AG04450 (cell line): ENCODE results near the gene VPS41. TPM values are rescaled to one million over a fixed set of nuclear protein-coding genes. Genes with fewer than 3 reads are reported as not detected.

Experiments used
- CTCF ChIA-PET: fragments of 300-600, 350-600 bp; formaldehyde crosslinking; extraction: SDS; loops from one replicate; lab custom pipeline; 2022; ENCODE audit warnings: antibody characterized with exemption, inconsistent platforms; lab: Charles Lee
- POLR2A ChIA-PET: fragments of 350-600 bp; formaldehyde crosslinking; extraction: SDS; loops from one replicate; lab custom pipeline; 2021; ENCODE audit warnings: antibody characterized with exemption, inconsistent platforms; lab: Yijun Ruan, JAX
- DNase-seq: peaks from one replicate; pipeline ENCODE4 v3.0.0-alpha.2; 2011; ENCODE audit warnings: low read depth, low spot score
- H3K27ac ChIP-seq: one replicate; pipeline ENCODE4 v1.5.1; 2012; ENCODE audit warnings: low read depth, low read length, control low read depth
- H3K27me3 ChIP-seq: one replicate; pipeline ENCODE4 v1.6.0; 2012; ENCODE audit warnings: low read length; ENCODE audit not compliant: control insufficient read depth, insufficient read depth
- H3K4me3 ChIP-seq: 2 replicates; pipeline ENCODE4 v1.5.1; 2011; ENCODE audit warnings: mild to moderate bottlenecking, low read depth, low read length, control low read depth
- H3K9me3 ChIP-seq: 2 replicates; pipeline ENCODE4 v1.5.1; 2012; ENCODE audit warnings: low read length; ENCODE audit not compliant: control insufficient read depth, insufficient read depth
- CTCF ChIP-seq: IDR thresholded peaks from 2 replicates; pipeline ENCODE4 v1.5.1; 2011; ENCODE audit warnings: low read depth, low read length, control low read depth, inconsistent platforms
- polyA plus RNA-seq: library from polyadenylated mRNA; depleted of rRNA; stranded (reverse); fragments of >200 nt; gene quantifications from 2 replicates; pipeline ENCODE4 v1.2.3, GENCODE V29; 2011

Gene VPS41
- polyA plus RNA-seq, 1 experiment, result 67.1 TPM

- Histone ChIP-seq H3K9me3 (no peaks in the 10 kb centered on the region), H3K27me3 (no peaks in the 10 kb centered on the region), H3K4me3 (no peak overlapping the region), H3K27ac (no peak overlapping the region)
- ChIA-PET CTCF (no interaction called here), POLR2A (no interaction called here)
- no peak for TF ChIP-seq CTCF
- DNase-seq, result no peak
Observed at GRCh38 chr7:38731215-38731614, 177.8 kb downstream of the VPS41 start.

- ChIA-PET POLR2A (no interaction called here), CTCF (no interaction called here)
- H3K9me3 ChIP-seq, result no peaks in the 10 kb centered on the region
- no peaks in the 10 kb centered on the region for H3K27me3 ChIP-seq
- no peak for TF ChIP-seq CTCF
- DNase-seq, result no peak
- H3K4me3 ChIP-seq, result no peak overlapping the region
- H3K27ac ChIP-seq, result no peak overlapping the region
Observed at GRCh38 chr7:38728145-38728544, 180.8 kb downstream of the VPS41 start.

- Histone ChIP-seq H3K9me3 (no peaks in the 10 kb centered on the region), H3K27me3 (no peaks in the 10 kb centered on the region), H3K27ac (no peak overlapping the region), H3K4me3 (no peak overlapping the region)
- no peak for TF ChIP-seq CTCF
- no peak for DNase-seq
- CTCF ChIA-PET, result no interaction called here
- POLR2A ChIA-PET, result no interaction called here
Observed at GRCh38 chr7:38727184-38727940, 181.6 kb downstream of the VPS41 start.

- Histone ChIP-seq H3K9me3 (no peaks in the 10 kb centered on the region), H3K27me3 (no peaks in the 10 kb centered on the region), H3K27ac (no peak overlapping the region), H3K4me3 (no peak overlapping the region)
- ChIA-PET POLR2A (no interaction called here), CTCF (interaction anchor here (0.7 kb wide), 1 partner anchor 24 kb away, joined by 3 read pairs; no protein-coding TSS in a partner anchor)
- TF ChIP-seq CTCF, result no peak
- no peak for DNase-seq
Observed at GRCh38 chr7:38723327-38723726, 185.7 kb downstream of the VPS41 start.

GRCh38 chr7:38716397-38716796 lies 192.6 kb downstream of the VPS41 start:
- Histone ChIP-seq H3K4me3 (no peak overlapping the region), H3K27me3 (no peaks in the 10 kb centered on the region), H3K27ac (no peak overlapping the region), H3K9me3 (no peaks in the 10 kb centered on the region)
- no peak for DNase-seq
- POLR2A ChIA-PET, result no interaction called here
- CTCF ChIA-PET, result interaction anchor here (1.1 to 1.4 kb wide), 2 partner anchors 23 to 264 kb away, joined by 3 read pairs; no protein-coding TSS in a partner anchor
- TF ChIP-seq CTCF, result no peak
